ENCODE measurements around the gene CRIP3.

Gene CRIP3

DNA sequence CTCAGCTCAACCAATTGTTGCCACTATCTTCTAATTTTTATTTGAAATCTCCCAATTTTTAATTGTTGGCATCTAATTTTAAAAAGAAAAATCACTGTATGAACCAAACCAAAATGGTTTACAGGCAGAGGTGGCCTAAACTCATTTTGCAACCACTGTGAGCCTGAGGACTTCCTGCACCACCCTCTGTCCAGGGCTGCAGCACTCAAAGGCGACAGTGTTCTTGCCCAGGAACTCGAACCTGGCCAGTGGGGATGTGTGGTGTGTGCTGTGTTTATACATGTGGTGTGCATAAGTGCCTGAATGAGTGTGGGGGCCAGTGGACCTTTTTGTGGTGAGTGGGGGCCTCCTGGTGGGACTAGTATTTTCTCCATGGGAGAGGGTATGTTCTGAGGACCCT, 34.9 kb downstream of the CRIP3 start:
- DNase-seq (ENCODE audit: low read depth in 2 of 2), result no peak

DNA sequence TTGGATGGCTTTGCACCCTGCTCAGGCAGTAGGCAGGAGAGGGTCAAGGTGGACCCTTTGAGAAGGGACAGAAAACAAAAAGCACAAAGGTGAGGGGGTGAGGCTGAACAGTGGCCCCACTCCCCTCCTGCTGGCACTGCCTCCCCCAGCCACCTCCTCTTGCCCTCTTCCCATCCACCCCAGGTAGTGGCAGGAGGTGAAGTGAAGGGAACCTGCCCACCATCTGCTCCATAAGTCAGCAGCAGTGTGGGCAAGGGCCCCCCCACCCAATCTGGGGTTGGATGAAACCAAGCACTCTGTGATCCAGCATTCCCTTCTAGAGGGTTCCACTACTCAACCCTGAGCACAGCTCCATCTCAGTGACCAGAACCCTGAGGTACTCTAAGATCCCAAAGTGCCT, 36.7 kb downstream of the CRIP3 start:
- no peak for DNase-seq (ENCODE audit: low read depth in 2 of 2)

DNA sequence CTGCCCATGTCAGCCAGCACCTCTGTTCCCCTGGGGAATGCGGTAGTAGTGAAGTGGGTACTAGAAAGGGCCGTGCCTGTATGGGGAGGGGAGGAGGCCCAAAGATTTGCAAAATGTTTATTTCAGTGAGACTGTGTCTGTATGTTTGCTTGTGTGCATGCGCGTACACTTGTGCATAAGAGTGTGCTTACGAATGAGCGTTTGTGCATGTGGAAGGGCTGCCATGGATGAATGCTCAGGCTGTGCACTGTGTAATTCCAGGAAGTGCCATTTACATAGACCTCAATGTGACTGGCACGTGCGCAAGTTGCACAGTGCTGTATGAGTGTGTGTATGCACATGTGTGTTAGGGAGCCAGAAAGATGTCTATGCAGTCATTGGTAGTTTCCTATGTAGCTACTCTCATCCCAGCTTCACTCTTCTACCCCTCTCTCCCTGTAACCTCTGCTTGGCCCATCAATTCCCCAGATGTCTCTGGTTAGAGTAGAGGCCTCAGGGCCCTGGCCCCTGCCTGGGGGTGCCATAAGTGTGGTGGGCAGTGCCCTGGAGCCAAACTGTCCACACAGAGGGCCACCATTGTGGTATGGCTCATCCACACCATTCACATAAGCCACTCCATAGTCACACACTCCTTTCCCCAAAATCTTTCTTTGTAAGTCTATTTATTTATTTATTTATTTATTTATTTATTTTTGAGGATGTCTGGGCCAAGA, 37.4 kb downstream of the CRIP3 start:
- no peak for DNase-seq (ENCODE audit: low read depth in 2 of 2)

DNA sequence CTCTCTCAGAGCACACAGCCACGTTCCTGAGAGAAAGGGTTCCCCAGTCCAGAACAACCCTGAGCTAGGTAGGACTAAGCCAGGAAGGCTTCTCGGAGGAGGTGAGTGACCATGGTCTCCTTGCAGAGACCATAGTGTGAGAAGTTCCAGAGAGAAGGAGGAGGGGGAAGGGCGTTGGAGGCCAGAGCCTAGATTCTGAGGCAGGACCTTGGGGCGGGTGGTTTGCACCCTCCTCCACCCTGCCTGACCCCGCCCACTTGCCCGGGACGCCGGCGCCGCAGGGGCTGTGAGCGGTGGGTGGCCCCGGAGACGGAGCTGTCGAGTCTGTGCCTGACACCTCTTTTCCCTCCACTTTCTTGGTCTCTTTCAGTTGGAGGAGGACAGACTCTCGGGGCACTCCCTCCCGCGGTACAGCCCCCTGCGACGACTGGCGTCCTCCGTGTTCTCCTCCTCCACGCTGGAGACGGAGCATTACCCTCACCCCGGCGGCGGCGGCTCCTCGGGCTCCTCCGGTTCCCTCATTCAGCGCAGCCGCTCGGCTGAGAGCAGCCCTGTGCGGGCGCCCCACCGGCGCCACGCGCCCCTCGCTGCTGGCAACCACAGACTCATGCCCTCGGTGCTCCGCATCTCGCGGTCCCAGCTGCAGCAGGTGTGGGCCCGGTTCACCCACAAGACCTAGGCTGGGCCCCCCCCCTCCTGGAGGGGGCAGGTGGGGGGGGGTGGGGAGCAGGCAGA, 39.2 kb downstream of the CRIP3 start:
- DNase-seq (ENCODE audit: low read depth in 2 of 2), result no peak

DNA sequence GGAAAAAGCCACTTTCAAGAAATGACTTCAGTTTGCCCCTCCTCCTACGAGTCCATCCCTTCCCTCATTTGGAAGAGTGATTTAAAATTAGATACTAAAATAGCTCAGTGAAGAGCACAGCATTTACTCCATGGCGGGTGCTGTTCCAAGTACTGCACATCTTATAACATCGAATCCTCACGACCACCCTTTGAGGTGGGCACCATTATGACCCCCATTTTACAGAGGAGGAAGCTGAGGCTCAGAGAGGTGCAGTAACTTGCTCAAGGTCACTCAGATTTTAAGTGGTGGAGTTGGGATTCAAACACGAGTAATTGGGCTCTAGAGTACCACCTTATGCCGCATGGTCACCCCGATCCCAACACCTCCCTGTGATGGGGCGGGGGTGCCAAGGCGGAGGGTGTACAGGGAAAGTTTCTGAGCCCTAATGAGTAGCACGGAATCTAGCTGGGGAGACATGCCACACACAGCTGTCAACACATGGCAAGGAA, 39.8 kb downstream of the CRIP3 start:
- no peak for DNase-seq (ENCODE audit: low read depth in 2 of 2)

DNA sequence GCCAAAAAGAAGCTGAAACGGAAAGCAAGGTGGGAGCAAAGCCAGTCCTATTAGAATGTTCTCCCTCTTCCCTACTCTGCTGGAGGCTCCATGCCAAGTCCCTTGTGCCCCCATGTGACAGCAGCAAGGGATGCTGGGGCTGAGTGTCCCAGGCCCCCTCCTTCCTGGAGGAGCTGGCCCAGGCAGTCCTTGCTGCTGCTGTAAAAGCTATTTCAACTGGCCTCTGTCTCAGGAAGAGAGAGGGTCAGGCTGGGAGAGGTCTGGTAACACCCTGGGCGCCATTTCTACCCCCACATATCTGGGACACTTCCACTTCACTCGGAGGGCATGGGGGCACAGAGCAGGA, 40.3 kb downstream of the CRIP3 start:
- no peak for DNase-seq (ENCODE audit: low read depth in 2 of 2)

DNA sequence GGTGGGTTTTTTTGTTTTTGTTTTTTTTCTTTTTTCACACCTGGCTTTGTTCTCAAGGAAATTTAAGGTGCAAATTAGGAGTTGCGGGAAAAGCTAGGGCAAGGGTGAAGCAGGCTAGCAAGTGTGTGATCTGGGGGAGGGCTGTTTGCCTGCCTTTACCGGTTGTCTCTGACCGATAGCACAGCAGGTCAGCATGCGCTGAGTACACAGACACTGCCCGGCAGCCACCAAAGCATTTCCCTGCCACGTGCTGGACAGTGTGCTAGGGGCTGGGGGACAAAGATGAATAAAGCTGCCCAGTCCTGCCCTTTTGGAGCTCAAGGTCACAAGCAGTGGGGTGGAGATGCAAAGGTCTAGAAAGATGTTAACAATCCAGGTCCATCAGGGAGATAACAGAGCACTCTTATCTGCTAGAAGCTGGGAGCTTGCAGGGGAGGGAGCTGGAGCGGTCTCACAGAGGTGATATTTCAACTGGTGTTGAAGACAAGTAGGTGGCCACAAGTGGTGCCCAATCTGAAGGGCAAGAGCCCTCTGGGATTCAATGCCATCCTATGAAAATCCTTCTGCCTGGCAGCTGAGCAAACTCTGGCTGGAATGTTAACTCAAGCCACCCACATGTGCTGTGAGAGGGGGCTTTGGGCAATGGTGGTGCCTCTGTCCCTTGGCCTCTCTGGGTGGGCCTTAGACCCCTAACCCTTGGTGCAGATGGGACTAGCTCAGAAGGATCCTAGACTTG, 40.8 kb downstream of the CRIP3 start:
- no peak for DNase-seq (ENCODE audit: low read depth in 2 of 2)

DNA sequence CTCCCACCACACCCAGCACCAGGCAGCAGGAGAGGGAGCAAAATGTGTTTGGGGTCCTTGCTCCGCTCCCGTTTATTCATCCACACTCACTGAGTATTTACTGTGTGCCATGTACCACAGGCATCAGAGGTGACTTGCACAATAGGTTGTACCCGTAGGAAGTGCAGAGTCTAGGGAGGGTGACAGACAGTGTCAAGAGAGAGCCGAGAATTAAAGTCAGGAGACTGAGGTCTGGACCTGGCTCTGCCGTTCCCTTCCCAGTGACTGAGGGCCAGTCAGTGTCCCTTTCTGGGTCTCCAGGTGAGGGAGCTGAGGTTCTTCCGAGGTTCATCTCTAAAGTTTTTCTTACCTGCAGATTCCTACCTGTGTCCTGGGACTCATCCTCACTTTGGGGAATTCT, 43.1 kb downstream of the CRIP3 start:
- DNase-seq (ENCODE audit: low read depth in 2 of 2), result no peak

DNA sequence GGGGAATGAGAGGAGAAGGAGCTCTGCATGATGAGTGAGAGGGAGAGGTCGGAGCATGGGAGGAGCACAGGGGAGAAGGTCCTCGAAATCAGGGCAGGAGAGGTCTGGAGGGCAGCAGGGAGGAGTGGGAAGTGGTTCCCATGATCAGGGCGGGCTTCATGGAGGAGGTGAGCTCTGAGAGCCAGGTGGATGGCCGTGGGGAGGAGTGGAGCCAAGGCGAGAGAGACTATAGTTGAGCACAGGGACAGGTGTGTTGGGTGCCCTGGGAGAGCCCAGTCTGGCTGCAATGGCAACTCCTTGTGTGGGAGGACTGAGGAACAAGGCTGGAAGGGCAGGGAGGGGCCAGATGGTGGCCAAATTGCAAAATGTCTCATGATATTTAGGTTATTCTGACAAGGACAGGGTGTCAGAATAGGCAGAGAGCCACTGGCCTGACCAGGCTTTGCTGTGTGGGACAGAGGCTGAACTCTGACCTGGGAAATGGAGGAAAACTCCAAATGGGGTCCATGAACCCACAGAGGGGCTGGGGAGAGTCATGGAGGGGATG, 44.0 kb downstream of the CRIP3 start:
- no peak for DNase-seq (ENCODE audit: low read depth in 2 of 2)

DNA sequence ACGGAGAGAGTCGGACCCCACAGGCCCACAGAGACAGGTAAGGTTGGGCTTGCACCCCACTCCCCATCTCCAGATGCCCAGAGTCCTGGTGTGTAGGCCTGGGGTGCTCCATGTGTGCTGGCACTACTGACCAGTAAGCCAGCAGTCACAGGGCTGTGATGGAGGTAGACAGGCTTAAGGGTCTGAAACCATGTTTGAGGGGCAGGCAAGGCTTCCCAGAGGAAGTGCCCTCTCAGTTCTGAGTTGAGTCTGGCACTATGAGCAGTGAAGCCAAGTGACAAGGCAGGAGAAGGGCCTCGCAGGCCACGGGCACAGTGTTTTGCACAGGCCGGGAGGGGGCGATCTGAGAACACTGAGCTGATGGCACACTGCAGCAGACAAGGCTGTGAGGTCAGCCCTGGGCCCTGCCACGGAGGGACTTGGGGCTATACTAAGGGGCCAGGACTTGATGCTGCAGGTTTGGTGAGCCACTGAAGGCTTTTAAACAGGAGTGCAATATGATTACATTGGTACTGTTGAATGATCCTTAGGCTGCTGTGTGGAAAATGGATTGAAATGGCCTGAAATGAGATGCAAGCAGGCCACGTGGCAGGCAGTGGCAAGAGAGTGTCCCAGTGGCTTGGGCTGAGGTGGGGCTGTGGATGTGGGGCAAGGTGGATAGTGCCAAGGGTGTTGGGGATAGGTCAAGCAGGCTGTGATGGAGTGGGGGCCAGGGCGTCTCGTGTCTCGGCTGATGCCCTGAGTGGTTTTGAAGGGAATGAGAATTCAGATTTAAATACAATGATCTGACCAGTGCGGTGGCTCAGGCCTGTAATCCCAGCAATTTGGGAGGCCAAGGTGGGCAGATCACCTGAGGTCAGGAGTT, 45.1 kb downstream of the CRIP3 start:
- DNase-seq (ENCODE audit: low read depth in 2 of 2), result peak; percentile 17 to 21

DNA sequence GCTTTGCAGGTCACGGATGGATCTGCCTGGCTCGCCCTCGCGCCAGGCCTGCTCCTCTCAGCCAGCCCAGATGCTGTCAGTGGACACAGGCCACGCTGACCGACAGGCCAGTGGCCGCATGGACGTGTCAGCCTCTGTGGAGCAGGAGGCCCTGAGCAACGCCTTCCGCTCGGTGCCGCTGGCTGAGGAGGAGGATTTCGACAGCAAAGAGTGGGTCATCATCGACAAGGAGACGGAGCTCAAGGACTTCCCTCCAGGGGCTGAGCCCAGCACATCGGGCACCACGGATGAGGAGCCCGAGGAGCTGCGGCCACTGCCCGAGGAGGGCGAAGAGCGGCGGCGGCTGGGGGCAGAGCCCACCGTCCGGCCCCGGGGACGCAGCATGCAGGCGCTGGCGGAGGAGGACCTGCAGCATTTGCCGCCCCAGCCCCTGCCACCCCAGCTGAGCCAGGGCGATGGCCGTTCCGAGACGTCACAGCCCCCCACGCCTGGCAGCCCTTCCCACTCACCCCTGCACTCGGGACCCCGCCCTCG, 45.8 kb downstream of the CRIP3 start:
- DNase-seq (ENCODE audit: low read depth in 2 of 2), result no peak

DNA sequence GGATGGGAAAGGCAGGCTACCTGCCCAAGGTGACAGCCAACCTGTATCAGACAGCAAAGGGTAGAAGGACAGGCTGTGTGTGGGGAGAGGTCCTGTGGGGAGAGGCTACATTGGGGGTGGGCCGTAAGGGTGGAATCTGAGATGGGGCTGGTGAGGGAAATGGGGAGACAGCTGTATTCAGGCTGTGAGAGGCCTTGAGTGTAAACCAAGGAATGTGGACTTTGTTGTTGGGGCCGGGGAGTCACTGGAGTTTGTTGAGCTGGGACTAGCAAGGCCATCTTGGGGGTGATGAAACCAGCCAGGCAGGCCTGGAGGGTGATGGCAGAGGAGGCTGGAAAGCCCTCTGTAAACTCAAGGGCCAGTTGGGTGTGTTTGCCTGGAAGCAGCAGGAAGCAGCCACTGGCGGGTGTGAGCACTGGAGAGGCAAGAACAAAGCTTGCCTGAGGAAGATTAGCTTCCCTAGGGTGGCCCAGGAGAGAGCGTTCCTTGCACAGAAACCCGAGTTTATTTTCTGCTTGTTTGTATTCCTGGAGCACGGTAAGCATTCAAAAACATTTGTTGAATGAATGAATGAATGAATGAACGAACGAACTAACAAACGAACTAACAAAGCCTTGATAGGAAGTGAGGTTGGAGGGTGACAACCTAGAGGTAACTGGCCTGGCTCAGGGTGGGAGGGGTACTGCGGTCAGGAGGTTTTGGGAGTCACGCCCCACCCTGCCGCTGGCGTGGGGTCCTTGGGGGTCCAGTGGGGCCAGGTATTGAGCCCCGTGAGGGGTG, 46.4 kb downstream of the CRIP3 start:
- no peak for DNase-seq (ENCODE audit: low read depth in 2 of 2)

DNA sequence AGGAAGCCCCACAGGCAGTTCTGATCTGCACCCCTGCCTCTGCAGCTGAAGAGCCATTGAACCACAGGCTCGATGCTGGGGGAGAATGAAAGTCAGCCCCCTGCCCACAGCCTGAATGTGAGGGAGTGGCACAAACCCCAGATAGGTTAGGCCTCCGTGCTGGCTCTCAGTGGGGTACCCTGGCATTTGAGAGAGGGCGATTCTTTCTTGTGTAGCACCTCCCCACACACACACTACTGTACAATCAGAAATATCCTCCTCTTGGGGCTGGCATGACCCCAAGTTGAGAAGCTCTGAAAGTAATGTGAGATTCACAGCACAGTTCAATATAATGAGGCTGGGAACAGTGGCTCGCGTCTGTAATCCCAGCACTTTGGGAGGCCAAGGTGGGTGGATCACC, 47.4 kb downstream of the CRIP3 start:
- no peak for DNase-seq (ENCODE audit: low read depth in 2 of 2)

DNA sequence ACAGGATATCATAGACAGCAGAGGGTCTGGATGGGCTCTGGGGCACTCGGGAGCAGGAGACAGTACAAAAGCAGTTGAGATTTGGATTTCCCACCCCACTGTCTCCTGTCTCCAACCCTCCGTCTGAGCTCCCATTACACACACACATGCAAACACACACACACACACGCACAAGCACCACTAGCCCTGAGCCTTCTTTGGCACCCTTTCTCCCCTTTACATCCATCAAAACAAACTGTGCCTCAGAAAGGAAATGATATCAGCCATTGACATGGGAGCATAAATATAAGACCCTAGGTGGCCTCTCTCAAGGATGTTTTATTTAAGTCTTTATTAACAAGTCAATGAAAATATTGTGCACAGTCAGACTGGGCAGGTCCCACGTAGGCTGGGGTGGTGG, 47.8 kb downstream of the CRIP3 start:
- no peak for DNase-seq (ENCODE audit: low read depth in 2 of 2)

DNA sequence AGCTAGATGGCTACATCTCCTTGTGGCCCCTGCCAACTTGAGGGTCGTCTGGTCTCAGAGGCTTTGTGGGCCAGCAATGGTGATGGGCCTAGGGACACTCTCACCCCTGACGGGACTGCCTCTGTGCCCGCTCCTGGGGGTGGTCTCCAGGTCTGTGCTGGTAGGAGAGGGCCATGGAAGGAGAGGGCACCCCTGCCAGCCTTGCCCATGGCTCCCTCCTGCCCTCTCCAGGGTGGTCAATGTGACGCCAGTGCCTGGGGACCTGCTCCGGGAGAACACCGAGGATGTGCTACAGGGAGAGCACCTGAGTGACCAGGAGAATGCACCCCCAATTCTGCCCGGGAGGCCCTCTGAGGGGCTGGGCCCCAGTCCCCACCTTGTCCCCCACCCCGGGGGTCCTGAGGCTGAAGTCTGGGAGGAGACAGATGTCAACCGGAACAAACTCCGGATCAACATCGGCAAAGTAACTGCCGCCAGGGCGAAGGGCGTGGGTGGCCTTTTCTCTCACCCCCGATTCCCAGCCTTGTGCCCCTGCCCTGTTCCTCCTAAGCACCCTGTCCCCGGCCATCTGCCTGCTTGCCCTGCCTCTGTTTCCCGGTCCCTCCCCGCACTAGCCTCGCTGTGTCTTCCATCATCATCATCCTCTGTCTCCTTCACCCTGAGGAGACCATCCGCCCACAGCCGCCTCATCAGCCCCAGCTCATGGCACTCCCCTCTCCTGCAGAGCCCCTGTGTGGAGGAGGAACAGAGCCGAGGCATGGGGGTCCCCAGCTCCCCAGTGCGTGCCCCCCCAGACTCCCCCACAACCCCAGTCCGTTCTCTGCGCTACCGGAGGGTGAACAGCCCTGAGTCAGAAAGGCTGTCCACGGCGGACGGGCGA, 49.6 kb downstream of the CRIP3 start:
- DNase-seq (ENCODE audit: low read depth in 2 of 2), result no peak

DNA sequence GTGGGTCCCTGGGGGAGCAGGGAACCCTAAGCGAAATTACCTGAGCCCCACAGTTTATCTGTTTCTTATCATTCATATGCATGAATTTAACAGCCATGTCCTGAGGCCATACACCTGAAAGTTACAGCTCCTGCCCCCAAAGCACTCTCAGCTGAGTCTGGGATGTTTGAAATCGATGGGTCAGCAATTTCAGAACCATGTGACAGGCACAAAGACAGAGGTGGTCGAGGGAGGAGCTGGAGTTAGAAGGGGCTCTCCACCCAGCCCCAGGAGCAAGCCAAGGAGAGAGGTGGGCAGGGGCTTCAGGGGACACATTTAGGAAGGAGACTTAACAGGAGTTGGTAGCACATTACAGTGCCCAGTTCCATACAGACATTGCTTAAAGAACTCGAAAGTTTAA, 50.4 kb downstream of the CRIP3 start:
- no peak for DNase-seq (ENCODE audit: low read depth in 2 of 2)

DNA sequence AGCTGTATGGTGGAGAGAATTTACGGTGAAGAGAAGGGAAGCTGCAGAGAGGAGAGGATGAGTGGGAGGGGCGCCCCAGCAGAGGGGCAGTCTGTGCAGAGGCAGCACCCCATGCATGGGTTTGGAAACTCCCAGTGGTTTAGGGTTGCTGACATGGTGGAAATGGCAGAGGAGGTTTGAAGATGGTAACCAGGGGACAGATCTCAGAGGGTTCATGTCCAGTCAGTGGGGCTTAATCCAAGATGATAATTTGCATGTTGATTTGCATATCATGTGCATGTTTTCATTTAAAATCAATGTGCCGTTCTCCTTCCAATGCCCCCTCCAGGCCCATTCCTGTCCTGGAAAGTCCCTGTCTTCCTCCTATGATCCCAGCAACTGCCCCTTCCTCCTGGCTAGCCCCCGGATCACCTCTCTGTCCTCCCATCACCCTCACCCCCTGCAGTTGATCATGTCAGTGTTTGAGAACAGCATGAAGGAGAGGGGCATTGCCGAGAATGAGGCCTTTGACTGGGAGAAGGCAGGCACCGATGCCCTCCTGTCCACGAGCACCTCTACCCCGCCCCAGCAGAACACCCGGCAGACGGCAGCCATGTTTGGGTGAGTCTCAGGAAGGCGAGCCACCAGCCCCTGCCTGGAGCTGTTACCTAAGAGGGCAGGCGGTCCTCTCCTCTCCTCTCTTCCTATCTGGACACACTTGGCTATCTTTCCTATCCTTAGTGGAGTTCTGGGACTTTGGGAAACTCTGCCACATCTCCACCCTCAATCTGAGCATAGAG, 51.1 kb downstream of the CRIP3 start:
- no peak for DNase-seq (ENCODE audit: low read depth in 2 of 2)

DNA sequence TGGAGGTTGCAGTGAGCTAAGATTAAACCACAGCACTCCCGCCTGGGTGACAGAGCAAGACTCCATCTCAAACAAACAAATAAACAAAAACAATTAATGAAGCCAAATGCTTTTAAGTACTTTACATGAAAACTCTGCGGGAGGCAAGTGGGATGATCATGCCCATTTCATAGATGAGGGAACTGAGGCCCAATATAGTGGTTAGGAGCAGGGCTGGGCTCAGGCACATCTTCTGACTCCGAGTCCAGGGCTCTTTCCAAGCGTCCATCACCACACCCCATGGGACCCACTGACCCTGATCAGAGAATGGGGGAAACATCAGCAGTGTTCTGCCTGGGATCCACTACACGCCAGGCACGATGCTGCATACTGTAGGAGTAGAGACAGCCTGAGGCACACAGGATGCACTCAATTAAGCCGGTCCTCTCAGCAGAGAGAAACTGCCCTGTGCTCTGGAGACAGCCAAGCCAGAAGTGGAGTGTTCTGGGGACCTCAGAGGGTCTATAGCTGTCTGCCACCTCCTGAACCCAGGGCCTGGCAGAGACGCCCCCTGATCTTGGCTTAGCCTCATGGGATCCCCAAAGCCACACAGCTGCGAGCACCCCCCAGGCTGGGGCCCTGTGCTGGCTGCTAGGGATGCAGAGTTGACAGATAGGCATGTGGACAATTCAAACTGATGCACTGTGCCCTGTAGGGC, 51.8 kb downstream of the CRIP3 start:
- no peak for DNase-seq (ENCODE audit: low read depth in 2 of 2)

Measured in fibroblast of skin of left biceps (primary cell).